Hippocampal formation (tissue), 2 donors: ENCODE data around the gene BEST2.
A peak's percentile ranks its signal among the peaks of the same experiment; 100 is the strongest.

Experiments
- DNase-seq, 2 donors: peaks; one replicate each; lab custom pipeline; 2025; lab: John Stamatoyannopoulos, UW

The BEST2 gene

DNA sequence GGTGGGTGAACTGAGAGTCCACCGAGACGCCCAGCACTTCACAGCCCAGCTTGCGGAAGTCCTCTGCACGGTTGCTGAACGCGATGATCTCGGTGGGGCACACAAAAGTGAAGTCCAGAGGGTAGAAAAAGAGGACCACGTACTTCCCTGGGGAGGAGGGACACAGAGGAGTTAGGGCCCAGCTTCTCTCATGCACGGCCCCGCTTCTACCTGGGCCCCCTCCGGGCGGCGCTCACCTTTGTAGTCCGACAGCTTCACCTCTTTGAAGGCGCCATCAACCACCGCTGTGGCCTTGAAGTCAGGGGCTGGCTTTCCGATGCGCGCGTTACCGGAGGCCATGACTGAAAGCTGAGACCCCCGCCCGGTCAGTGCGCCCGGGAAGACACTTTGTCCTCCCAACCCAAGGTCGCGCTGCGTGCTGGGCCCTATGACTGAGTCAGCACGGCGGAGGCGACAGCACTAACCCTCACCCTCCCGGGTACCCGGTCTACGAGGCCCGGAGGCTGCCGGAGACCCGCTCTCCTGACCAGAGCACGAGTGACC lies 49.4 kb downstream of the BEST2 start:
- no peak for DNase-seq

DNA sequence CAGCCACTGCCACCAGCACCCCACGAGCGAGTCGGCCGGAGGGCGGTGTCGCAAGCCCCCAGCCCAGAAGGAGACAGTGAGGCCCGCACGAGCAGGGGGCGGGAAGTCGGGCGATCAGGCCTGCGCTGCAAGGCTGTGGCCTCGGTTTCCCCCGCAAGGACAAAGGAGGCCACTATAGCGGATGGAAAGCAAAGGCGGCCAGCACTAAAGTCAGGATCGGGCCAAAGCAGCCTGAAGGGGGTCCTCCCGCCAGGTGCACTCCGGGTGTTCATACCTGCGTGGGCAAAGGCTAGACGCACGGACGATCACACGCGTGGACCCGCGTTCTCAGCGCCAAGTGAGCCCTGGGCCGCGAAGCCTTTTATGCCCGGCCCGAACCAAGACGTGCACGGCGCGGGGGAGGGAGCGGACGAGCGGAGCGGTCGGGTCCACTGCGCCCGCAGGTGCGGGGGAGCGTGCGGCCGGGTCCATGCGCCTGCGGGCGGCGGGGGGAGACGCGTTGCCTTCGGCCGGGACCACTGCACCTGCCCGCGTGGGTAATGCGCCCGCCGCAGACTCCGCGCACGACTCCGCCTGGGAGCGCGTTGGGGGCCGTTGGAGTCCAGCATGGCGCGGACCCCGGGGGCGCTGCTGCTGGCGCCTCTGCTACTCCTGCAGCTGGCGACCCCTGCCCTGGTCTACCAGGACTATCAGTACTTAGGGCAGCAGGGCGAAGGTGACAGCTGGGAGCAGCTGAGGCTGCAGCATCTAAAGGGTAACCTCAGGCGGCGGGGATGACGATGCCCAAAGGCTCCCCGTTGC lies 50.1 kb downstream of the BEST2 start, which contains the start of the genes PRDX2 and THSD8:
TSS of gene PRDX2 (minus strand) at position 335 of the 801 bp plus-strand sequence. CDS start 539 bp downstream, outside the sequence.
TSS of gene THSD8 (plus strand) at position 604 of the 801 bp plus-strand sequence. CDS start at position 607, 3 bp downstream.
- peak; percentile 68 to 69 for DNase-seq

DNA sequence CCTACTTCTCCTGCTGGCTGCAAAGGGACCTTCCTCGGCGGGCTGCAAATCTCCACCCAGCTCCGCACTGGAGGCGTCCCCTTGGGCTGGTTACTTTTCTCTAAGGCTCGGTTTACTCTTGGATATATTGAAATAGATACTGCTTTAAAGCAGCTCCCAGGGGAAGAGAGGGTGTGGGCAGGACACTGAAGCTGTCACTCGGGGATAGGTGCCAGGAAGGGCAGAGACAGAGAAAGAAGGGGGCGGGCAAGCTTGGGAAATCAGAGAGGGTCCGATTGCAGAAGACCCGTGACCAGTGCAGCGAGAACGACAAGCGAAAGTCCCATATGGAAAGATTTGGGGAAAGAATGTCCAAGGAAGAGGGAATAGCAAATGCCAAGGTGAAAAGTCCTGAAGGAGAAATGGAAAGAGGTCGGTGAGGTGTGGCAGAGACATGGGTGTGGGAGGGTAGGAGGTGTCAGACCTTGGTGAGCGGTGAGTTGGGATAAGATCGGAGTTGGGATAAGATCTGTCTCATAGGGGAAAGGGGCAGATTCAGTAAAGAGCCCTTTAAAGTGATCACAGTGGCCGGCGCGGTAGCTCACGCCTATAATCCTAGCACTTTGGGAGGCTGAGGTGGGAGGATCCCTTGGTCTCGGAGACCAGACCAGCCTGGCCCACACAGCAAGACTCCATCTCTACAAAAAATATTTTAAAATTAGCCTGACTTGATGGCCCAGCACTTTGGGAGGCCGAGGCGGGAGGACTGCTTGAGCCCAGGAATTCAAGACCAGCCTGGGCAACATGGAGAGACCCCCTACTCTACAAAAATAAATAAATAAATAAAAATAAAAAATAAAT lies 50.9 kb downstream of the BEST2 start:
- no peak for DNase-seq

DNA sequence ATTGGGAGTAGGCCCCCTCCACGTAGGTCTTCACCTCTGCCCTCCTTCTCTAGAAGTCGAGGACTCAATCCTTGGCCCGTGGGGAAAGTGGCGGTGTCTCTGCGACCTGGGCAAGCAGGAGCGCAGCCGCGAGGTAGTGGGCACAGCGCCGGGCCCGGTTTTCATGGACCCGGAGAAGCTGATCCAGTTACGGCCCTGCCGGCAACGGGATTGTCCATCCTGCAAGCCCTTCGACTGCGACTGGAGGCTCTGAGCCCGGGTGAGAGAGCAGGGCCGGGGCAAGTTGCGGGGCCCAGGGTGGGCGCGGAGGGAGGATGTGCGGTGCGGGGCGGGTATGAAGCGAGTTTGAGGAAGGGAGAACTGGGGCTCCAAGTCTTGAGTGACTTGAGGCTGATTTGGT lies 52.5 kb downstream of the BEST2 start:
- DNase-seq: no peak

DNA sequence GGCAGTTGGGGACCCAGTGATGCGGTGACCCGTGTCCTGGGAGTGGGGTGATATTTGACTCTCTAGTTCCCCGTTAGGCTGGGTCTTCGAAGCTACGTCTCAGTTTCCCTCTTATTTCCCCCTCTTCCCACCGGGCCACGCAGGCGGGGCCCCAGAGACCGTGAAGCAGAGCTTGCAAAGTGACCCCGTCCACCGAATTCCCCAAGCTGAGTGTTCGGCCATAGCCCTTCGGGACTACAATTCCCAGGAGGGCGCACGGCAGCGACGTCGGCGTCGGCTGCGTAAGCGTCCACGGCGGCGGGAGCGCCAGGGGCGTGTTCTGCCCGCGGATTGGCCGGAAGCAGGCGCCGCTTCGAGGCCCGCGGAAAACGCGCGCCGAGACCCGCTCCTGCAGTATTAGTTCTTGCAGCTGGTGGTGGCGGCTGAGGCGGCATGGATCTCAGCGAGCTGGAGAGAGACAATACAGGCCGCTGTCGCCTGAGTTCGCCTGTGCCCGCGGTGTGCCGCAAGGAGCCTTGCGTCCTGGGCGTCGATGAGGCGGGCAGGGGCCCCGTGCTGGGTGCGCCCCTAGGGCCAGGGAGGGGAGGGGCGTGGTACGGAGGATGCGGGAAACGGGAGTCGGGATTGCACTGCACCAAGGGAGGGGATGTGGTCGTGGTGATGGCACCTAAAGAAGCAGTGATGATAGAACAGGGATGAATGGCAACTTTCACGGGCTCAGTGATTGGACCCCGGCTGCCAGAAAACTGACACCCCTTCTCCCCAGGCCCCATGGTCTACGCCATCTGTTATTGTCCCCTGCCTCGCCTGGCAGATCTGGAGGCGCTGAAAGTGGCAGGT lies 54.9 kb downstream of the BEST2 start, which contains the start of gene RNASEH2A:
TSS of gene RNASEH2A (plus strand) at position 343 of the 840 bp plus-strand sequence. CDS start at position 433, 90 bp downstream.
- peak; percentile 86 to 89 for DNase-seq
